B cell (primary cell): Measurements from ENCODE around the gene SENP8. TPM values are rescaled to one million over a fixed set of nuclear protein-coding genes. Genes with fewer than 3 reads are reported as not detected.

Experiments
- ATAC-seq: fragments of 200-7000 bp; cut with Tn5 transposase; one replicate; pipeline ENCODE4 v1.10.0; 2021; ENCODE audit warnings: low read depth, mild to moderate bottlenecking, moderate number of reproducible peaks, moderate library complexity
- CTCF ChIA-PET: fragments of 350-600 bp; sonication (Branson Sonifier 250); formaldehyde crosslinking; loops from one replicate; lab custom pipeline; 2021; ENCODE audit warnings: antibody characterized with exemption, inconsistent platforms; lab: Charles Lee
- POLR2A ChIA-PET: fragments of 350-600 bp; sonication (Branson Sonifier 250); formaldehyde crosslinking; loops from one replicate; lab custom pipeline; 2021; ENCODE audit warnings: antibody characterized with exemption; lab: Charles Lee
- DNase-seq: peaks from one replicate; pipeline ENCODE4 v3.0.0; 2013
- H2AFZ ChIP-seq: 2 replicates; pipeline ENCODE4 v1.6.1; 2012; ENCODE audit warnings: mild to moderate bottlenecking, low read depth, low read length; ENCODE audit not compliant: insufficient read depth, poor library complexity, severe bottlenecking
- H3K27ac ChIP-seq, 2 donors: 1 replicate in 1 of 2; 2 replicates in 1 of 2; pipeline ENCODE4 v1.5.1; 2012 to 2013; ENCODE audit warnings: low read length in 2 of 2, mild to moderate bottlenecking in 2 of 2, moderate library complexity in 1 of 2
- H3K27me3 ChIP-seq, 4 experiments: fragments of 200-600 bp in 1 of 4; sonication (generic) in 1 of 4; replicated peaks in 1 of 4; 1 replicate in 2 of 4; 2 replicates in 2 of 4; pipeline versions ENCODE4 v1.6.1 to v1.7.0; 2013 to 2016; ENCODE audit warnings: low read length in 3 of 4, mild to moderate bottlenecking in 2 of 4, mixed read lengths in 1 of 4, moderate library complexity in 1 of 4; ENCODE audit not compliant: insufficient read depth in 4 of 4, control insufficient read depth in 3 of 4; ENCODE audit errors: control extremely low read depth in 1 of 4
- H3K36me3 ChIP-seq, 2 experiments: replicated peaks in 1 of 2; 1 replicate in 1 of 2; 2 replicates in 1 of 2; pipeline versions ENCODE4 v1.6.1 to v1.7.1; 2013; ENCODE audit warnings: low read length in 1 of 2; ENCODE audit not compliant: insufficient read depth in 2 of 2, control insufficient read depth in 1 of 2; ENCODE audit errors: control extremely low read depth in 1 of 2, extremely low read depth in 1 of 2
- H3K4me1 ChIP-seq, 2 donors: fragments of 200-600 bp in 1 of 2; sonication (generic) in 1 of 2; 1 replicate in 1 of 2; 2 replicates in 1 of 2; pipeline versions ENCODE4 v1.5.1 to v1.6.1; 2013 to 2017; ENCODE audit warnings: low read length in 2 of 2; ENCODE audit not compliant: control insufficient read depth in 2 of 2, insufficient read depth in 2 of 2
- H3K4me2 ChIP-seq: replicated peaks from 2 replicates; pipeline ENCODE3; 2012; ENCODE audit warnings: mild to moderate bottlenecking, low read depth, low read length; ENCODE audit not compliant: poor library complexity, severe bottlenecking
- H3K4me3 ChIP-seq, 5 experiments: fragments of 200-600 bp in 1 of 5; sonication (generic) in 1 of 5; 1 replicate in 3 of 5; 2 replicates in 2 of 5; pipeline versions ENCODE4 v1.5.1 to v1.7.0; 2011 to 2016; ENCODE audit warnings: low read length in 4 of 5, mild to moderate bottlenecking in 4 of 5, low read depth in 2 of 5, control low read depth in 1 of 5, moderate library complexity in 1 of 5; ENCODE audit not compliant: insufficient read depth in 1 of 5; ENCODE audit errors: control extremely low read depth in 1 of 5, extremely low read depth in 1 of 5
- H3K79me2 ChIP-seq: fragments of 200-600 bp; sonication (generic); one replicate; pipeline ENCODE4 v1.6.0; 2016; ENCODE audit warnings: low read length; ENCODE audit not compliant: control insufficient read depth, insufficient read depth
- H3K9ac ChIP-seq: fragments of 200-600 bp; sonication (generic); 2 replicates; pipeline ENCODE4 v1.6.1; 2017; ENCODE audit warnings: mild to moderate bottlenecking, low read length, moderate library complexity
- H3K9me3 ChIP-seq, 3 donors: one replicate each; pipeline versions ENCODE4 v1.6.1 to v1.7.1; 2013; ENCODE audit warnings: low read length in 2 of 3; ENCODE audit not compliant: control insufficient read depth in 2 of 3, insufficient read depth in 1 of 3; ENCODE audit errors: control extremely low read depth in 1 of 3
- H4K20me1 ChIP-seq: 2 replicates; pipeline ENCODE4 v1.6.0; 2012; ENCODE audit warnings: mild to moderate bottlenecking, low read length; ENCODE audit not compliant: insufficient read depth, control insufficient read depth, poor library complexity, severe bottlenecking
- H3K27ac Mint-ChIP-seq: one replicate; pipeline ENCODE4 v1.8.0; 2021; ENCODE audit warnings: mixed read lengths
- H3K27me3 Mint-ChIP-seq: one replicate; pipeline ENCODE4 v1.8.0; 2021; ENCODE audit warnings: mixed read lengths
- H3K4me1 Mint-ChIP-seq: one replicate; pipeline ENCODE4 v1.8.0; 2021; ENCODE audit warnings: mixed read lengths
- H3K4me3 Mint-ChIP-seq: one replicate; pipeline ENCODE4 v1.8.0; 2021; ENCODE audit warnings: mixed read lengths
- H3K9me3 Mint-ChIP-seq: one replicate; pipeline ENCODE4 v1.8.0; 2022; ENCODE audit warnings: mixed read lengths; ENCODE audit not compliant: insufficient read depth
- EZH2 ChIP-seq: IDR thresholded peaks from 2 replicates; pipeline ENCODE4 v1.6.1; 2012; ENCODE audit warnings: borderline replicate concordance, low read depth, mild to moderate bottlenecking, moderate library complexity, low read length; ENCODE audit not compliant: insufficient read depth, poor library complexity, severe bottlenecking
- WGBS: methylation state at CpG from one replicate; pipeline ENCODE4 v1.1.5; 2013; ENCODE audit warnings: missing lambda C conversion rate; ENCODE audit not compliant: insufficient coverage; 5-methylcytosine and 5-hydroxymethylcytosine counted together
- intact Hi-C: fragments of 100-400 bp; cut with micrococcal nuclease; formaldehyde crosslinking; loops from one replicate; pipeline ENCODE4 v1.10.0; 2022
- polyA plus RNA-seq: library from polyadenylated mRNA; depleted of rRNA; stranded (reverse); fragments of >200 nt; gene quantifications from 2 replicates; pipeline ENCODE4 v1.2.3, GENCODE V29; 2012
- total RNA-seq, 2 donors: library from RNA; stranded (reverse); fragments of 120-200 nt in 1 of 2; gene quantifications; 1 replicate in 1 of 2; 2 replicates in 1 of 2; pipeline versions ENCODE4 v1.2.3 to v1.2.4, GENCODE V29; 2013 to 2022
- TF ChIP-seq, protein P1 (sequence below): fragments of 200-600 bp; IDR thresholded peaks from one replicate; pipeline ENCODE4 v1.8.0; 2022; ENCODE audit warnings: antibody characterized with exemption, mild to moderate bottlenecking

SENP8 gene
- total and polyA plus RNA-seq, 2 donors (not counting 1 experiment from before 2014, with no cell fraction given): 0.62 to 0.69 TPM

DNA sequence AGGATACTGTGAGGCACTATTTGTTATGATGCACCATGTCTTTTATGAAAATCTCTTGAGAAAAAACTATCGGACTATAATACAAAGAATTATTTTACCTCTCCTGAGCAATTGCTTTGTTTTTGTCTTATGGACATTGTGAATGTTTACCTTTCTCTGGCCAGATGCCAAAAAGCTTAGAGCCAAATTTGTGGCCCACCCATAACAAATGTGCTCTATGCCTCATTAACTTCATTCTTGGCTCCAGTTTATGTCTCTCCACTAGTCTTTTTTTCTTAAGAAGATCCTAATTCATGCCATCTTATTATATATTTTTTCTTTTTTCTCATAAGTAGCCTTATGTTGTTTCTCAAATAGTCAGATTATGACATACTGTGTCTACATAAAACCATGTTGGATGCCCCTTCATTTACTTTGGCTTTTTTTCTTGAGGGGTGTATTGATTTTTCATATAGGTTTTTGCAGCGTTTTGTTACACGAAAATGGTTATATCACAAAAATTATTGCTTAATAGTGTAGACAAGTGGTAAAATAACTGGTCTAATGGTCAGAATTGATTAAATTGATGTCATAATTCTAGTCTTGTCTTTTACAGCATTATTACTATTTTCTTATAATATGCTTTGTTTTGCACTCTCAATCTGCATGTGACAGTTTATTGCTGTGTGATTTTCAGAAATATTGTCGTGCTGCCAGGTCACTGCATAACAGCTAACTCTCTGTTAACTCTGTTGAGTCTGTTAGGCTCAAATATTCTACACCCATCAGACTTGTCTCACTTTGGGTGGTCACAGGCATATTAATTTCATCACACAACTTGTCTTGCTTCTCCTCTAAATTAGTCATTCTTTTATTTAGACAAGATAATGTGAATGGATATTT, 18.2 kb downstream of the SENP8 start:
- ChIA-PET CTCF (no interaction called here), POLR2A (no interaction called here)
- peaks cover 13% of the 10 kb centered on the region for H3K4me1 Mint-ChIP-seq
- H3K9me3 Mint-ChIP-seq: no peaks in the 10 kb centered on the region
- H3K9ac ChIP-seq: no peak overlapping the region
- H3K4me3 ChIP-seq: no peak overlapping the region
- no peak overlapping the region for H3K4me2 ChIP-seq
- no peaks in the 10 kb centered on the region for H3K27me3 ChIP-seq
- no peaks in the 10 kb centered on the region for H3K36me3 ChIP-seq
- intact Hi-C loops: no loop called here
- no peak overlapping the region for H3K27ac Mint-ChIP-seq
- no peaks in the 10 kb centered on the region for H4K20me1 ChIP-seq
- TF ChIP-seq EZH2: no peak
- TF ChIP-seq, protein P1, sequence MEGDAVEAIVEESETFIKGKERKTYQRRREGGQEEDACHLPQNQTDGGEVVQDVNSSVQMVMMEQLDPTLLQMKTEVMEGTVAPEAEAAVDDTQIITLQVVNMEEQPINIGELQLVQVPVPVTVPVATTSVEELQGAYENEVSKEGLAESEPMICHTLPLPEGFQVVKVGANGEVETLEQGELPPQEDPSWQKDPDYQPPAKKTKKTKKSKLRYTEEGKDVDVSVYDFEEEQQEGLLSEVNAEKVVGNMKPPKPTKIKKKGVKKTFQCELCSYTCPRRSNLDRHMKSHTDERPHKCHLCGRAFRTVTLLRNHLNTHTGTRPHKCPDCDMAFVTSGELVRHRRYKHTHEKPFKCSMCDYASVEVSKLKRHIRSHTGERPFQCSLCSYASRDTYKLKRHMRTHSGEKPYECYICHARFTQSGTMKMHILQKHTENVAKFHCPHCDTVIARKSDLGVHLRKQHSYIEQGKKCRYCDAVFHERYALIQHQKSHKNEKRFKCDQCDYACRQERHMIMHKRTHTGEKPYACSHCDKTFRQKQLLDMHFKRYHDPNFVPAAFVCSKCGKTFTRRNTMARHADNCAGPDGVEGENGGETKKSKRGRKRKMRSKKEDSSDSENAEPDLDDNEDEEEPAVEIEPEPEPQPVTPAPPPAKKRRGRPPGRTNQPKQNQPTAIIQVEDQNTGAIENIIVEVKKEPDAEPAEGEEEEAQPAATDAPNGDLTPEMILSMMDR: no peak
- DNase-seq (no peak), ATAC-seq (no peak)
- no peak overlapping the region for H2AFZ ChIP-seq
- H3K4me3 Mint-ChIP-seq: no peak overlapping the region
- no peaks in the 10 kb centered on the region for H3K79me2 ChIP-seq
- 100% methylated on average over 1 of the region's 4 CpGs for WGBS
- no peak overlapping the region for H3K27ac ChIP-seq
- no peaks in the 10 kb centered on the region for H3K9me3 ChIP-seq
- peaks cover 2 to 7% of the 10 kb centered on the region in 2 donors for H3K4me1 ChIP-seq
- no peaks in the 10 kb centered on the region for H3K27me3 Mint-ChIP-seq

- Mint-ChIP-seq H3K9me3 (no peaks in the 10 kb centered on the region), H3K4me3 (no peak overlapping the region), H3K27me3 (no peaks in the 10 kb centered on the region), H3K27ac (no peak overlapping the region), H3K4me1 (peaks cover 14% of the 10 kb centered on the region)
- Histone ChIP-seq H3K27ac (no peak overlapping the region), H3K9ac (no peak overlapping the region), H3K36me3 (no peaks in the 10 kb centered on the region), H3K4me1 (peaks cover 6 to 11% of the 10 kb centered on the region in 2 donors), H4K20me1 (no peaks in the 10 kb centered on the region), H3K4me3 (no peak overlapping the region), H3K4me2 (no peak overlapping the region), H2AFZ (no peak overlapping the region), H3K79me2 (no peaks in the 10 kb centered on the region), H3K9me3 (no peaks in the 10 kb centered on the region), H3K27me3 (no peaks in the 10 kb centered on the region)
- TF ChIP-seq, protein P1: no peak
- TF ChIP-seq EZH2: no peak
- POLR2A ChIA-PET: no interaction called here
- ATAC-seq: no peak
- CTCF ChIA-PET: interaction anchor here (1.3 to 1.6 kb wide), 2 partner anchors 12 to 86 kb away, joined by 3 to 4 read pairs; no protein-coding TSS in a partner anchor
- WGBS: 100% methylated on average over 3 of the region's 4 CpGs
- intact Hi-C loops: no loop called here
- no peak for DNase-seq
These were observed 21.5 kb downstream of the SENP8 start for GRCh38 chr15:72139667-72140066.
